ENCODE results near the gene KCTD7.

DNA sequence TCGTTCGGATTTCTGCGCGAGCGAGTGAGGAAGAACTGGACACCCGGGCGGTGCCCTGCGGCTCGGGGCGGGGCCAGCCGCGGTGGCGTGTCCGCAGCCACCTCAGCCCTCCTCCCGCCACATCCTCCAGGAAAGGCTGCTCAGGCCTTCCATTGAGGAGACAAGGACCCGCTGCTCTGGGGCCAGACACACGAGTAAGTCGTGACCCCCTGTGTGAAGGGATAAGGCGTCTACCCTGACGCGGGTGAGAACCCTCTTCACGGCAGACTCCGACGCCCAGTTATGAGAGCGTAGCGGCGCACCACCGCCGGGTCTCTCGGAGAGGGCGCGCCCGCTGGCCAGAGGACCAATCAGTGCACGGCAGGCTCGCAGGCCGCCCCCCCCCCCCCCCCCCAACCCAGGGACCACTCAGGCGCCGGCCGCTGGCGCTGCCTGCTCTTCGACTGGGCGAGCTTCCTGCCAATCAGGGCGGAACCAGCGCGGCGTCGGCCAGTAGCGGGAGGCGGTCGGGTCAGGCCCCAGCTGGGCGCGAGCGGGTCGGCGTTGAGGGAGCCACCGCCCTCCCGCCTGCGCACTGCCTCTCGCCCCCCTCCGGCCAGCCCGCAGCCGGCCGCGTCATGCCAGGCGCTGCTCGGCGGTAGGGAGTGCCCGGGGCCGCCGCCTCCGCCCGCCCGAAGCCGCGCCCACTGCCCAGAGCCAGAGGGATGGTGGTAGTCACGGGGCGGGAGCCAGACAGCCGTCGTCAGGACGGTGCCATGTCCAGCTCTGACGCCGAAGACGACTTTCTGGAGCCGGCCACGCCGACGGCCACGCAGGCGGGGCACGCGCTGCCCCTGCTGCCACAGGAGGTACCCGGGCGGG lies at the start of gene KCTD7:
- no peak for TF ChIP-seq CTCF (conservative IDR thresholded peaks at IDR 0.05; ENCODE audit: low read depth, low read length)
- TF ChIP-seq CHD1 (IDR thresholded peaks at IDR 0.05; ENCODE audit: low read depth, low read length): no peak
- no peak for TF ChIP-seq RAD21 (IDR thresholded peaks at IDR 0.05; ENCODE audit: low read length)
- peak; percentile 97 for TF ChIP-seq POLR2A (IDR thresholded peaks at IDR 0.05; ENCODE audit: low read depth, low read length)
- TF ChIP-seq ELK1 (IDR thresholded peaks at IDR 0.05; ENCODE audit: borderline replicate concordance, low read depth, low read length): no peak
- TF ChIP-seq RCOR1 (IDR thresholded peaks at IDR 0.05; ENCODE audit: insufficient replicate concordance, low read length): peak; percentile 18
- TF ChIP-seq CEBPB (IDR thresholded peaks at IDR 0.05; ENCODE audit: low read depth, low read length): no peak
- TF ChIP-seq MAFK (IDR thresholded peaks at IDR 0.05; ENCODE audit: low read depth, low read length): no peak
- no peak for TF ChIP-seq RFX5 (IDR thresholded peaks at IDR 0.05; ENCODE audit: low read depth, low read length)

Measured in IMR-90 (cell line).